Activated CD8-positive, alpha-beta T cell treated with anti-CD3 and anti-CD28 coated beads for 36 hours (primary cell): ENCODE results near the gene DHRS4L2. TPM values are rescaled to one million over a fixed set of nuclear protein-coding genes. Genes with fewer than 3 reads are reported as not detected.
A peak's percentile ranks its signal among the peaks of the same experiment; 100 is the strongest.
"Not testable (repeated sequence)": the region's sequence is repeated elsewhere in the genome, so short reads cannot be mapped to it uniquely, and the experiment has no call there.

ENCODE experiments used
- ATAC-seq: fragments of 200-7000 bp; cut with Tn5 transposase; one replicate; pipeline ENCODE4 v1.10.0; 2021; ENCODE audit warnings: mild to moderate bottlenecking, moderate library complexity
- CTCF ChIA-PET: fragments of 350-600 bp; sonication (Branson Sonifier 250); formaldehyde crosslinking; loops from one replicate; lab custom pipeline; 2021; ENCODE audit warnings: antibody characterized with exemption; lab: Charles Lee
- POLR2A ChIA-PET: fragments of 350-600 bp; sonication (Branson Sonifier 250); formaldehyde crosslinking; loops from one replicate; lab custom pipeline; 2021; ENCODE audit warnings: antibody characterized with exemption; lab: Charles Lee
- DNase-seq: peaks from one replicate; pipeline ENCODE4 v3.0.0-alpha.2; 2020
- H3K27ac Mint-ChIP-seq: one replicate; pipeline ENCODE4 v1.8.0; 2021; ENCODE audit warnings: mild to moderate bottlenecking, mixed read lengths
- H3K27me3 Mint-ChIP-seq: one replicate; pipeline ENCODE4 v1.8.0; 2021; ENCODE audit warnings: mixed read lengths
- H3K36me3 Mint-ChIP-seq: one replicate; pipeline ENCODE4 v1.8.0; 2021; ENCODE audit warnings: low read depth, mixed read lengths
- H3K4me1 Mint-ChIP-seq: one replicate; pipeline ENCODE4 v1.8.0; 2021; ENCODE audit warnings: low read depth, mixed read lengths
- H3K4me3 Mint-ChIP-seq: one replicate; pipeline ENCODE4 v1.8.0; 2021; ENCODE audit warnings: mild to moderate bottlenecking, moderate library complexity, mixed read lengths
- H3K9me3 Mint-ChIP-seq: one replicate; pipeline ENCODE4 v1.8.0; 2021; ENCODE audit warnings: mixed read lengths
- CTCF ChIP-seq: fragments of 200-600 bp; IDR thresholded peaks from one replicate; pipeline ENCODE4 v1.8.0; 2022; ENCODE audit warnings: antibody characterized with exemption, mild to moderate bottlenecking
- intact Hi-C: fragments of 100-400 bp; cut with micrococcal nuclease; formaldehyde crosslinking; loops from one replicate; pipeline ENCODE4 v1.10.0; 2022
- total RNA-seq, 2 experiments: library from RNA; stranded (reverse); gene quantifications; one replicate each; pipeline ENCODE4 v1.2.3, GENCODE V29; 2021

Gene DHRS4L2
- total RNA-seq, 2 experiments from 2014 or later = 20.8 to 24.3 TPM

- POLR2A ChIA-PET, H3K4me3 Mint-ChIP-seq, H3K4me1 Mint-ChIP-seq, H3K27me3 Mint-ChIP-seq, H3K36me3 Mint-ChIP-seq, DNase-seq, H3K9me3 Mint-ChIP-seq, H3K27ac Mint-ChIP-seq, intact Hi-C loops, ATAC-seq, CTCF ChIA-PET: not testable (repeated sequence)
Observed at GRCh38 chr14:24001078-24001477, 12.3 kb downstream of the DHRS4L2 start.

GRCh38 chr14:24001679-24002078, 12.9 kb downstream of the DHRS4L2 start:
- H3K4me1 Mint-ChIP-seq, intact Hi-C loops, H3K9me3 Mint-ChIP-seq, DNase-seq, H3K27me3 Mint-ChIP-seq, H3K27ac Mint-ChIP-seq, ATAC-seq, H3K36me3 Mint-ChIP-seq, POLR2A ChIA-PET, CTCF ChIA-PET, H3K4me3 Mint-ChIP-seq: not testable (repeated sequence)

- intact Hi-C loops, DNase-seq, POLR2A ChIA-PET, CTCF ChIA-PET, H3K27ac Mint-ChIP-seq, H3K36me3 Mint-ChIP-seq, H3K27me3 Mint-ChIP-seq, H3K9me3 Mint-ChIP-seq: not testable (repeated sequence)
- H3K4me3 Mint-ChIP-seq = peak overlapping the region; percentile 53
- H3K4me1 Mint-ChIP-seq = peaks cover 36% of the 10 kb centered on the region
- peak; percentile 22 for ATAC-seq
Observed at GRCh38 chr14:24006471-24006816, 17.7 kb downstream of the DHRS4L2 start.

GRCh38 chr14:24006817-24007652, 18.3 kb downstream of the DHRS4L2 start:
- H3K36me3 Mint-ChIP-seq, intact Hi-C loops, H3K27me3 Mint-ChIP-seq, CTCF ChIA-PET, POLR2A ChIA-PET, H3K9me3 Mint-ChIP-seq: not testable (repeated sequence)
- peak; percentile 92 for ATAC-seq
- Mint-ChIP-seq H3K27ac (peak overlapping the region; percentile 75), H3K4me3 (peak overlapping the region; percentile 70), H3K4me1 (peaks cover 36% of the 10 kb centered on the region)
- peak; percentile 73 for DNase-seq

DNA sequence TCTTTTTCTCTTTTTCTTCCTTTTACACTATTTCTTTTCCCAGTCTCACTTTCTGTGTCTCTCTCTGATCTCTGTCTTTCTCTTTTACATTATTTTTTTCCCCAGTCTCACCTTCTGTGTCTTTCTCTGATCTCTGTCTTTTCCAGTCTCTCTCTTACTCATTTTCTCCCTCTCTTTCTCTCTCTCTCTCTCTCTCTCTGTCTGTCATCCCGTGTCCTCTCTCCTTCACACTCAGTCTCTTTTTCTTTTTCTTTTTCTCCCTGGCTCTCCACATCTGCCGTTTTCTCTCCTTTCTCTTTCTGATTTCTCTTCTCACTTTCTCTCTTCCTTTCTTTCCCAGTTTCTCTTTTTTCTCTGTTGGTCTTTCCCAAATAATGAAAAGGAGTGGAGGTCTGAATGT, 22.3 kb downstream of the DHRS4L2 start:
- Mint-ChIP-seq H3K4me3 (no peak overlapping the region), H3K27me3 (no peaks in the 10 kb centered on the region), H3K27ac (peak overlapping the region; percentile 40), H3K9me3 (no peaks in the 10 kb centered on the region), H3K36me3 (peaks cover 3% of the 10 kb centered on the region), H3K4me1 (peaks cover 36% of the 10 kb centered on the region)
- TF ChIP-seq CTCF = no peak
- ChIA-PET POLR2A (no interaction called here), CTCF (no interaction called here)
- DNase-seq = no peak
- no peak for ATAC-seq
- intact Hi-C loops = loop anchor here (5.0 kb wide), 2 partner anchors 46 to 81 kb away; partner anchors contain the start of gene PCK2

- peaks cover 32% of the 10 kb centered on the region for H3K4me1 Mint-ChIP-seq
- H3K4me3 Mint-ChIP-seq, H3K36me3 Mint-ChIP-seq, H3K27ac Mint-ChIP-seq, H3K27me3 Mint-ChIP-seq, DNase-seq, ATAC-seq, H3K9me3 Mint-ChIP-seq, POLR2A ChIA-PET: not testable (repeated sequence)
- intact Hi-C loops = loop anchor here (5.0 kb wide), 2 partner anchors 45 to 80 kb away; partner anchors contain the start of gene PCK2
- CTCF ChIA-PET = interaction anchor here (1.4 to 2.1 kb wide), 3 partner anchors 45 to 96 kb away, joined by 3 to 8 read pairs (median 4); no protein-coding TSS in a partner anchor
Observed at GRCh38 chr14:24012726-24013273, 24.1 kb downstream of the DHRS4L2 start.

DNA sequence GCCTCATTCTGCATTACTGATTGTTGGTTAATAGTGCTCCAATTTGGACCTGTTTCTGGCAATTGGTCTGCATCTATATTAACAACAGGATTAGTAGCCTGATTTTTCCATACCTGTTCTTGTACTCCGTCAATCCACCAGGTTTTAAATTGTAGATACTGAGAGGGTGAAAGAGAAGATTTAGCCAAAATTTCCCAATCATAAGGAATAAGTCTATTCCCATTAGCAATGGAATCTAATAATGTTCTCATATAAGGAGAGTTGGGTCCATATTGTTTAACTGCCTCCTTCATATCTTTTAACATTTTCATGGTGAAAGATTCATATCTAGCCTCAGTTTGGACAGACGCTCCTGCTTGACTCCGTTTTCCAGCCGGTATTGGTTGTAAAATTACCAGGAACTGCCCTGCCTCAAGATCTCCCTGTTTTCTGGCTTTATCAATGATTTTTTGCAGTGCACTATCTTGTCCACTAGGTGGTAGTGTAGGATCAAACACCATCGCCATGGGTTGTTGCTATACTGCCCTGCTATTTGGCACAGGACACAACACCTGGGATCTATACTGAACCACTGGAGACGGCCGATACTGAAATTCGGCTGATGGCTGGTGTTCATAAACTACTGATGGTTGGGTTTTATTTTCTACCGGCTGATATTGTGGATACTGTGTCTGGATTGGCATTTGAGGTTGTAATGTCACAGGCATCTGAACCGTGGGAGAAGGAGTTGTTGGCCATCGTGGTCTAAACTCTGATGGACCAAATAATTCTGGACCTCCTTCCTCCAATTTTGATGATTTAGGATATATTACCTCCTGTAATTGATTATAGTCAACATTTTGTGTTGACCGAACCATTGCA, 25.2 kb downstream of the DHRS4L2 start:
- ChIA-PET CTCF (interaction anchor here (0.9 to 2.1 kb wide), 9 partner anchors 21 to 95 kb away, joined by 3 to 9 read pairs (median 4); no protein-coding TSS in a partner anchor), POLR2A (no interaction called here)
- intact Hi-C loops = loop anchor here (2.0 to 5.0 kb wide), 4 partner anchors 23 to 78 kb away; partner anchors contain the start of gene PCK2
- Mint-ChIP-seq H3K4me3 (no peak overlapping the region), H3K36me3 (no peaks in the 10 kb centered on the region), H3K4me1 (peaks cover 22% of the 10 kb centered on the region), H3K27me3 (no peaks in the 10 kb centered on the region), H3K9me3 (peaks cover under 1% of the 10 kb centered on the region), H3K27ac (no peak overlapping the region)
- peak; percentile 84 for TF ChIP-seq CTCF
- DNase-seq (peak; percentile 63), ATAC-seq (peak; percentile 99)

- ATAC-seq, POLR2A ChIA-PET, DNase-seq, H3K27ac Mint-ChIP-seq, H3K27me3 Mint-ChIP-seq, H3K9me3 Mint-ChIP-seq, H3K4me3 Mint-ChIP-seq, H3K36me3 Mint-ChIP-seq, H3K4me1 Mint-ChIP-seq: not testable (repeated sequence)
- CTCF ChIA-PET = interaction anchor here (1.5 kb wide), 1 partner anchor 19 kb away, joined by 4 read pairs; no protein-coding TSS in a partner anchor
- intact Hi-C loops = loop anchor here (2.0 kb wide), 2 partner anchors 21 to 41 kb away; no protein-coding TSS in a partner anchor
Observed at GRCh38 chr14:24015745-24016144, 27.0 kb downstream of the DHRS4L2 start.

DNA sequence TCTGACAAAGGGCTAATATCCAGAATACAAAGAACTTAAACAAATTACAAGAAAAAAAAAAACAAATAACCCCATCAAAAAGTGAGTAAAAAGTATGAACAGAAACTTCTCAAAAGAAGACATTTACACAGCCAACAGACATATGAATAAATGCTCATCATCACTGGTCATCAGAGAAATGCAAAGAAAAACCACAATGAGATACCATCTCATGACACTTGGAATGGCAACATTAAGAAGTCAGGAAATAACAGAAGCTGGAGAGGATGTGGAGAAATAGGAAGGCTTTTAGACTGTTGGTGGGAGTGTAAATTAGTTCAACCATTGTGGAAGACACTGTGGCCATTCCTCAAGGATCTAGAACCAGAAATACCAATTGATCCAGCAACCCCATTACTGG, 30.2 kb downstream of the DHRS4L2 start:
- POLR2A ChIA-PET, CTCF ChIA-PET, H3K27me3 Mint-ChIP-seq, H3K4me3 Mint-ChIP-seq, H3K9me3 Mint-ChIP-seq, DNase-seq, ATAC-seq, H3K36me3 Mint-ChIP-seq, H3K27ac Mint-ChIP-seq, H3K4me1 Mint-ChIP-seq, intact Hi-C loops: not testable (repeated sequence)
